ENCODE measurements around the gene YTHDC1. TPM values are rescaled to one million over a fixed set of nuclear protein-coding genes. Genes with fewer than 3 reads are reported as not detected.

Gene YTHDC1
- total RNA-seq, 3 donors from 2014 or later = 79.7 to 142 (median 80.3) TPM

DNA sequence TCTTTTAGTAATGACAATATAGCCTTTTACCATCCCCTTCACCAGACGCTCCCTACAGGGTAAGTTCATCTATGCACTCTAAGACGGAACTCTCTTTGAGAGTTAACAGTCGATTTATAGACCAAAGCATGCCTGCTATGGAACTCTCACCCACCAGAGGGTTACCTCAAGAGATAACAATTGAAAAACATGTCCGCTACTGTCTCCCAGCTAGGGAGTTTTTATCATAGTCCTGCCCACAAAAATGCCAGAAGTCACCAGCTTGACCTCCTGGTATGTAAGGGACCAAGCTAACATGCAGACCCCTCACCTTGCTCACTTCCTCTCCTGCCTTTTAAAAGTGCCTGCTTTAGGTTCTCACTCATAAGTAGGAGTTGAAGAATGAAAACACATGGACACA, 16.7 kb upstream of the YTHDC1 start:
- no peak overlapping the region for H3K4me3 ChIP-seq
- no peak for DNase-seq (ENCODE audit: low spot score in 2 of 2)
- no peak overlapping the region for H3K27ac ChIP-seq
- intact Hi-C loops (cut with DNase I; ENCODE audit: low total_unique reads) = no loop called here
- no peaks in the 10 kb centered on the region for H3K27me3 ChIP-seq
- H3K9me3 ChIP-seq = no peaks in the 10 kb centered on the region
- TF ChIP-seq, protein P1, sequence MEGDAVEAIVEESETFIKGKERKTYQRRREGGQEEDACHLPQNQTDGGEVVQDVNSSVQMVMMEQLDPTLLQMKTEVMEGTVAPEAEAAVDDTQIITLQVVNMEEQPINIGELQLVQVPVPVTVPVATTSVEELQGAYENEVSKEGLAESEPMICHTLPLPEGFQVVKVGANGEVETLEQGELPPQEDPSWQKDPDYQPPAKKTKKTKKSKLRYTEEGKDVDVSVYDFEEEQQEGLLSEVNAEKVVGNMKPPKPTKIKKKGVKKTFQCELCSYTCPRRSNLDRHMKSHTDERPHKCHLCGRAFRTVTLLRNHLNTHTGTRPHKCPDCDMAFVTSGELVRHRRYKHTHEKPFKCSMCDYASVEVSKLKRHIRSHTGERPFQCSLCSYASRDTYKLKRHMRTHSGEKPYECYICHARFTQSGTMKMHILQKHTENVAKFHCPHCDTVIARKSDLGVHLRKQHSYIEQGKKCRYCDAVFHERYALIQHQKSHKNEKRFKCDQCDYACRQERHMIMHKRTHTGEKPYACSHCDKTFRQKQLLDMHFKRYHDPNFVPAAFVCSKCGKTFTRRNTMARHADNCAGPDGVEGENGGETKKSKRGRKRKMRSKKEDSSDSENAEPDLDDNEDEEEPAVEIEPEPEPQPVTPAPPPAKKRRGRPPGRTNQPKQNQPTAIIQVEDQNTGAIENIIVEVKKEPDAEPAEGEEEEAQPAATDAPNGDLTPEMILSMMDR (IDR thresholded peaks at IDR 0.05) = no peak
- TF ChIP-seq POLR2A (IDR thresholded peaks at IDR 0.05) (no peak), POLR2AphosphoS5 (IDR thresholded peaks at IDR 0.05) (no peak)
- no peaks in the 10 kb centered on the region for H3K4me1 ChIP-seq
- no peaks in the 10 kb centered on the region for H3K36me3 ChIP-seq

GRCh38 chr4:68365068-68365467, 15.2 kb upstream of the YTHDC1 start:
- intact Hi-C loops (cut with DNase I; ENCODE audit: low total_unique reads) = no loop called here
- no peaks in the 10 kb centered on the region for H3K36me3 ChIP-seq
- DNase-seq (ENCODE audit: low spot score in 2 of 2) = no peak
- H3K27ac ChIP-seq = no peak overlapping the region
- no peaks in the 10 kb centered on the region for H3K9me3 ChIP-seq
- TF ChIP-seq, protein P1 (IDR thresholded peaks at IDR 0.05) = no peak
- TF ChIP-seq POLR2AphosphoS5 (IDR thresholded peaks at IDR 0.05) (no peak), POLR2A (IDR thresholded peaks at IDR 0.05) (no peak)
- no peaks in the 10 kb centered on the region for H3K4me1 ChIP-seq
- H3K4me3 ChIP-seq = no peak overlapping the region
- no peaks in the 10 kb centered on the region for H3K27me3 ChIP-seq

GRCh38 chr4:68361146-68361589, 11.3 kb upstream of the YTHDC1 start:
- H3K9me3 ChIP-seq = no peaks in the 10 kb centered on the region
- no peaks in the 10 kb centered on the region for H3K27me3 ChIP-seq
- no peak for TF ChIP-seq POLR2AphosphoS5 (IDR thresholded peaks at IDR 0.05)
- H3K4me3 ChIP-seq = no peak overlapping the region
- intact Hi-C loops (cut with DNase I; ENCODE audit: low total_unique reads) = no loop called here
- no peak overlapping the region for H3K27ac ChIP-seq
- DNase-seq (ENCODE audit: low spot score in 2 of 2) = no peak
- H3K4me1 ChIP-seq = no peaks in the 10 kb centered on the region
- no peaks in the 10 kb centered on the region for H3K36me3 ChIP-seq

GRCh38 chr4:68360231-68360968, 10.5 kb upstream of the YTHDC1 start:
- TF ChIP-seq, protein P1 (IDR thresholded peaks at IDR 0.05) = no peak
- TF ChIP-seq POLR2AphosphoS5 (IDR thresholded peaks at IDR 0.05) (no peak), POLR2A (IDR thresholded peaks at IDR 0.05) (no peak)
- intact Hi-C loops (cut with DNase I; ENCODE audit: low total_unique reads) = no loop called here
- Histone ChIP-seq H3K36me3 (no peaks in the 10 kb centered on the region), H3K4me3 (no peak overlapping the region), H3K27ac (no peak overlapping the region), H3K27me3 (no peaks in the 10 kb centered on the region), H3K4me1 (no peaks in the 10 kb centered on the region), H3K9me3 (no peaks in the 10 kb centered on the region)
- DNase-seq (ENCODE audit: low spot score in 2 of 2) = no peak

DNA sequence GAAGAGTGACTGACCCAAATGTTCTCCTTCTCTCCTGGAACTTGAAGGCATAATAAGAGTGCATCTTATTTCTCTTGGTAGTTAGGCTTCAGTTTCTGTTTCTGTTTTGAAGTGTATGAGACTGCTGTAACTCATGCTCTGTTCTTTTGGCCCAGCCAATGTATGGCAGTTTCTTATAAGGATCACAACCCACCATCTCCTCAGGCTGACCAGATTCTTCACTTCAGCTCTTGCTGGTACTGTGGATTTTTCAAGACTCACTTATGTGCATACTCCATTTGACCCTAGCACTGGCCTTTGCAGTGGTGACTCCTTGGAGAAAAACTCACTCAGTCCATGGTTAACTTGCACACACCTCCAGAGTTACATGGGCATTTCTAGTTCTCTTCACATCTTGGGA, 9.6 kb upstream of the YTHDC1 start:
- TF ChIP-seq, protein P1 (IDR thresholded peaks at IDR 0.05) = no peak
- TF ChIP-seq POLR2A (IDR thresholded peaks at IDR 0.05) (no peak), POLR2AphosphoS5 (IDR thresholded peaks at IDR 0.05) (no peak)
- Histone ChIP-seq H3K36me3 (no peaks in the 10 kb centered on the region), H3K27me3 (no peaks in the 10 kb centered on the region), H3K4me1 (no peaks in the 10 kb centered on the region), H3K9me3 (no peaks in the 10 kb centered on the region), H3K4me3 (no peak overlapping the region), H3K27ac (no peak overlapping the region)
- no peak for DNase-seq (ENCODE audit: low spot score in 2 of 2)
- intact Hi-C loops (cut with DNase I; ENCODE audit: low total_unique reads) = no loop called here

Measured in breast epithelium (tissue), 4 donors.